KOPT-K1 (cell line): ENCODE data around the gene FTO.

ENCODE experiments used
- H3K27ac ChIP-seq: fragments of 200-600 bp; sonication (generic); 2 replicates; pipeline ENCODE4 v1.5.1; 2016; ENCODE audit warnings: antibody characterized with exemption, mild to moderate bottlenecking, low read depth, low read length; ENCODE audit not compliant: poor library complexity, severe bottlenecking
- H3K36me3 ChIP-seq: fragments of 200-600 bp; sonication (generic); 2 replicates; pipeline ENCODE4 v1.5.1; 2017; ENCODE audit warnings: antibody characterized with exemption, mild to moderate bottlenecking, low read length, moderate library complexity; ENCODE audit not compliant: insufficient read depth
- H3K9me3 ChIP-seq: fragments of 200-600 bp; sonication (generic); 2 replicates; pipeline ENCODE4 v1.5.1; 2017; ENCODE audit warnings: antibody characterized with exemption, low read length, mild to moderate bottlenecking; ENCODE audit not compliant: insufficient read depth, poor library complexity, severe bottlenecking

FTO gene

GRCh38 chr16:54115558-54115957 lies 411.6 kb downstream of the FTO start:
- no peaks in the 10 kb centered on the region for H3K9me3 ChIP-seq
- H3K36me3 ChIP-seq, result peaks cover 6% of the 10 kb centered on the region; the same call in 1 of the 2 replicates
- H3K27ac ChIP-seq, result no peak overlapping the region

- Histone ChIP-seq H3K27ac (no peak overlapping the region), H3K36me3 (peaks cover 6% of the 10 kb centered on the region; the same call in 1 of the 2 replicates), H3K9me3 (no peaks in the 10 kb centered on the region)
Measured at GRCh38 chr16:54116124-54116655, 412.2 kb downstream of the FTO start.

- no peaks in the 10 kb centered on the region; the same call in 1 of the 2 replicates for H3K36me3 ChIP-seq
- H3K9me3 ChIP-seq, result no peaks in the 10 kb centered on the region
- no peak overlapping the region for H3K27ac ChIP-seq
Measured at GRCh38 chr16:54118846-54119245, 414.9 kb downstream of the FTO start.

GRCh38 chr16:54120846-54121480 lies 417.0 kb downstream of the FTO start:
- no peaks in the 10 kb centered on the region for H3K9me3 ChIP-seq
- H3K27ac ChIP-seq, result no peak overlapping the region
- no peaks in the 10 kb centered on the region for H3K36me3 ChIP-seq

GRCh38 chr16:54121539-54122295 lies 417.8 kb downstream of the FTO start:
- Histone ChIP-seq H3K27ac (no peak overlapping the region), H3K9me3 (no peaks in the 10 kb centered on the region), H3K36me3 (no peaks in the 10 kb centered on the region)

GRCh38 chr16:54123766-54124165 lies 419.8 kb downstream of the FTO start:
- H3K36me3 ChIP-seq, result no peaks in the 10 kb centered on the region

GRCh38 chr16:54125751-54126655 lies 422.0 kb downstream of the FTO start:
- Histone ChIP-seq H3K36me3 (no peaks in the 10 kb centered on the region), H3K27ac (peak overlapping the region; percentile 25), H3K9me3 (no peaks in the 10 kb centered on the region)

More at GRCh38 chr16:54123766-54124165, 419.8 kb downstream of the FTO start:
- H3K27ac ChIP-seq, result no peak overlapping the region
- H3K9me3 ChIP-seq, result no peaks in the 10 kb centered on the region

- no peaks in the 10 kb centered on the region for H3K36me3 ChIP-seq
- no peaks in the 10 kb centered on the region for H3K9me3 ChIP-seq
- peak overlapping the region; percentile 25 for H3K27ac ChIP-seq
Measured at GRCh38 chr16:54126907-54127306, 423.0 kb downstream of the FTO start.

GRCh38 chr16:54128629-54129234 lies 424.8 kb downstream of the FTO start:
- Histone ChIP-seq H3K36me3 (no peaks in the 10 kb centered on the region), H3K27ac (no peak overlapping the region)

GRCh38 chr16:54129810-54130209 lies 425.9 kb downstream of the FTO start:
- Histone ChIP-seq H3K36me3 (no peaks in the 10 kb centered on the region), H3K27ac (no peak overlapping the region), H3K9me3 (no peaks in the 10 kb centered on the region)

More at GRCh38 chr16:54128629-54129234, 424.8 kb downstream of the FTO start:
- no peaks in the 10 kb centered on the region for H3K9me3 ChIP-seq

- Histone ChIP-seq H3K27ac (no peak overlapping the region), H3K9me3 (no peaks in the 10 kb centered on the region), H3K36me3 (no peaks in the 10 kb centered on the region)
Measured at GRCh38 chr16:54135361-54136275, 431.7 kb downstream of the FTO start.

GRCh38 chr16:54136276-54136625 lies 432.3 kb downstream of the FTO start:
- Histone ChIP-seq H3K27ac (no peak overlapping the region), H3K9me3 (no peaks in the 10 kb centered on the region), H3K36me3 (no peaks in the 10 kb centered on the region)

- no peak overlapping the region for H3K27ac ChIP-seq
- no peaks in the 10 kb centered on the region for H3K36me3 ChIP-seq
- no peaks in the 10 kb centered on the region for H3K9me3 ChIP-seq
Measured at GRCh38 chr16:54140057-54140787, 436.3 kb downstream of the FTO start.
